GM23338 (cell line): ENCODE measurements around the gene CARMIL1. TPM values are rescaled to one million over a fixed set of nuclear protein-coding genes. Genes with fewer than 3 reads are reported as not detected.
A peak's percentile ranks its signal among the peaks of the same experiment; 100 is the strongest.

Experiments
- ATAC-seq: fragments of 200-7000 bp; cut with Tn5 transposase; 3 replicates; pipeline ENCODE4 v1.9.1; 2020
- DNase-seq: peaks from one replicate; pipeline ENCODE4 v3.0.0-alpha.2; 2015; ENCODE audit warnings: low spot score
- H2AFZ ChIP-seq: fragments of 200-600 bp; sonication (generic); 2 replicates; pipeline ENCODE4 v1.8.0; 2016; ENCODE audit warnings: antibody characterized with exemption, mild to moderate bottlenecking, moderate library complexity
- H3F3A ChIP-seq: fragments of 200-600 bp; sonication (generic); replicated peaks from 2 replicates; pipeline ENCODE4 v1.8.0; 2017; ENCODE audit warnings: antibody characterized with exemption, mixed run types, low read depth
- H3K27ac ChIP-seq: fragments of 200-600 bp; sonication (generic); 2 replicates; pipeline ENCODE4 v1.6.1; 2016; ENCODE audit warnings: low read depth
- H3K27me3 ChIP-seq: fragments of 200-600 bp; sonication (generic); 2 replicates; pipeline ENCODE4 v1.8.0; 2016; ENCODE audit warnings: mild to moderate bottlenecking, mixed run types, moderate library complexity; ENCODE audit not compliant: insufficient read depth
- H3K36me3 ChIP-seq: fragments of 200-600 bp; sonication (generic); 2 replicates; pipeline ENCODE4 v1.8.0; 2016; ENCODE audit warnings: mild to moderate bottlenecking; ENCODE audit not compliant: insufficient read depth
- H3K4me1 ChIP-seq: fragments of 200-600 bp; sonication (generic); 2 replicates; pipeline ENCODE4 v1.8.0; 2016; ENCODE audit warnings: mild to moderate bottlenecking, moderate library complexity; ENCODE audit not compliant: insufficient read depth
- H3K4me2 ChIP-seq: fragments of 200-600 bp; sonication (generic); 2 replicates; pipeline ENCODE4 v1.7.1; 2017; ENCODE audit warnings: mixed run types
- H3K4me3 ChIP-seq: fragments of 200-600 bp; sonication (generic); 2 replicates; pipeline ENCODE4 v1.6.1; 2016; ENCODE audit warnings: mixed run types
- H3K79me2 ChIP-seq: fragments of 200-600 bp; sonication (generic); replicated peaks from 2 replicates; pipeline ENCODE4 v1.8.0; 2017; ENCODE audit warnings: mild to moderate bottlenecking; ENCODE audit not compliant: insufficient read depth
- H3K9me2 ChIP-seq: fragments of 200-600 bp; sonication (generic); 2 replicates; pipeline ENCODE4 v1.8.0; 2017; ENCODE audit not compliant: insufficient read depth
- H4K20me1 ChIP-seq: fragments of 200-600 bp; sonication (generic); replicated peaks from 2 replicates; pipeline ENCODE4 v1.8.0; 2017; ENCODE audit warnings: mild to moderate bottlenecking; ENCODE audit not compliant: insufficient read depth
- H3K27ac Mint-ChIP-seq: 2 replicates; pipeline ENCODE4 v1.8.0; 2020; ENCODE audit warnings: inconsistent platforms, mild to moderate bottlenecking, moderate library complexity, mixed read lengths
- H3K27me3 Mint-ChIP-seq: 3 replicates; pipeline ENCODE4 v1.8.0; 2022; ENCODE audit warnings: low read depth, mild to moderate bottlenecking, moderate library complexity, mixed read lengths, inconsistent platforms; ENCODE audit not compliant: insufficient read depth, poor library complexity
- H3K36me3 Mint-ChIP-seq: 3 replicates; pipeline ENCODE4 v1.8.0; 2021; ENCODE audit warnings: low read depth, mild to moderate bottlenecking, inconsistent platforms, moderate library complexity, mixed read lengths
- H3K4me1 Mint-ChIP-seq: 3 replicates; pipeline ENCODE4 v1.8.0; 2020; ENCODE audit warnings: mild to moderate bottlenecking, inconsistent platforms, mixed read lengths
- H3K4me3 Mint-ChIP-seq: 3 replicates; pipeline ENCODE4 v1.8.0; 2021; ENCODE audit warnings: moderate library complexity, mild to moderate bottlenecking, inconsistent platforms, mixed read lengths
- H3K9me3 Mint-ChIP-seq: 3 replicates; pipeline ENCODE4 v1.8.0; 2020; ENCODE audit warnings: moderate library complexity, mild to moderate bottlenecking, inconsistent platforms, mixed read lengths
- EZH2 ChIP-seq: fragments of 200-600 bp; sonication (generic); IDR thresholded peaks from one replicate; pipeline ENCODE4 v1.8.0; 2017; ENCODE audit warnings: antibody characterized with exemption, mild to moderate bottlenecking, low read depth; ENCODE audit not compliant: unreplicated experiment
- EZH2phosphoT487 ChIP-seq: fragments of 200-600 bp; sonication (generic); IDR thresholded peaks from one replicate; pipeline ENCODE4 v1.8.1; 2018; ENCODE audit warnings: antibody characterized with exemption; ENCODE audit not compliant: unreplicated experiment
- JUNB ChIP-seq: IDR thresholded peaks from one replicate; pipeline ENCODE4 v1.6.1; 2016; ENCODE audit warnings: antibody characterized with exemption; ENCODE audit not compliant: unreplicated experiment
- NANOG ChIP-seq: IDR thresholded peaks from 2 replicates; pipeline ENCODE4 v1.6.1; 2016; ENCODE audit warnings: antibody characterized with exemption, borderline replicate concordance
- POLR2AphosphoS5 ChIP-seq: IDR thresholded peaks from 2 replicates; pipeline ENCODE4 v1.6.1; 2016; ENCODE audit warnings: antibody characterized with exemption, low read depth
- polyA plus RNA-seq: library from polyadenylated mRNA; unstranded; fragments of >200 nt; fragmentation: Nextera tagmentation; extraction: Ambion mirVana; gene quantifications from 2 replicates; pipeline ENCODE4 v1.2.1, GENCODE V29; 2016
- total RNA-seq: library from RNA; depleted of rRNA; stranded (reverse); fragments of >200 nt; shearing (Covaris generic); gene quantifications from 2 replicates; pipeline ENCODE4 v1.2.3, GENCODE V29; 2014
- TF ChIP-seq, protein P1 (sequence below): fragments of 250-450 bp; sonication (Bioruptor Pico); IDR thresholded peaks from 2 replicates; pipeline ENCODE4 v1.5.0; 2020; ENCODE audit warnings: mild to moderate bottlenecking, moderate library complexity
- TF ChIP-seq, protein P2 (sequence below), 2 experiments: fragments of 200-600 bp in 1 of 2; sonication (generic) in 1 of 2; conservative IDR thresholded peaks; 2 replicates each; pipeline versions ENCODE4 v1.5.1 to v1.6.1; 2016 to 2017; ENCODE audit warnings: antibody characterized with exemption in 2 of 2, low read depth in 2 of 2, mild to moderate bottlenecking in 2 of 2, moderate library complexity in 1 of 2
- TF ChIP-seq, protein P3 (sequence below): IDR thresholded peaks from one replicate; pipeline ENCODE4 v1.6.1; 2018; ENCODE audit warnings: antibody characterized with exemption; ENCODE audit not compliant: unreplicated experiment

The CARMIL1 gene
- total and polyA plus RNA-seq, 2 experiments from 2014 or later: 43.2 to 66.9 TPM

DNA sequence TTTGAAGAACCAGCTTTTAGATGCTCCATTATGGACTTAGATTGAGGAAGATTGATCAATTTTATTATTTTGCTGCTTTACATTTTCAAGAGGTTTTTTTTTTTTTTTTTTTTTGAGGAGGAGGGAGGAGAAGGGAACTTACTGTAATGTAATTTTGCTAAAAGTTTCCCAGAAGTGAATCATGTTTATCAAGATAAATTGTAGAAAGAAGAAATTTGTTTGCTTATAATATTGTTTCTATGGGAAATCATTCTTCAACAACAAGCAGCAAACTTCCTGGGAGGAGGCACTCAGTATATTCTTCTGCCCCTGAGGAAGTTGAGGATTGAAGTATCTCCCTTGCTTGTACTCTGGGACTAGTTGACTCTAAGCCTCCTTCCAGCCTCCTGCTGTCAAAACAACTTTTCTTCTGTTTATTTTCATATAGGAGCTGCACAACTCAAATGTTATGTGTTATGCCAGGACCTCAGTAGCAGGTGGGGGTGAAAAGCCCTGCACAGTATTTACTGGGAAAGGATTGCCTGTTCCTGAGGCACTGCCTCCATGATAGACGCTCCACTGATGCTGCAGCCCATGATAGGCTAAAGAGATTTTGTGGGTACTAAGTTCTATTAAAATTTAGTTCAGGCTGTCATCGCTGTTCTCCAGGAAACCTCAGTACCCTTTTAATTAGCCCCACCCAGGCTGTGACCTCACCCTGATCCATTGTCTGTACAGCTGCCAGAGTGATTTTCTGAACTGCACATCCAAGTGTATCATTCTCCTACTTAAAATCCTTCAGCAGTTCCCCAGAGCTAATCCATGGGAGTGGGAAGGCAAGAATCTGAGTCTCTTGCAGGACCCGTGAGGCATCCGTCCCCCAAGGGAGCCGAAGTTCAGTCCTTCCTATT lies 51.9 kb downstream of the CARMIL1 start:
- peaks cover 12% of the 10 kb centered on the region; the same call in 1 of the 2 replicates for H4K20me1 ChIP-seq
- DNase-seq: no peak
- TF ChIP-seq, protein P1, sequence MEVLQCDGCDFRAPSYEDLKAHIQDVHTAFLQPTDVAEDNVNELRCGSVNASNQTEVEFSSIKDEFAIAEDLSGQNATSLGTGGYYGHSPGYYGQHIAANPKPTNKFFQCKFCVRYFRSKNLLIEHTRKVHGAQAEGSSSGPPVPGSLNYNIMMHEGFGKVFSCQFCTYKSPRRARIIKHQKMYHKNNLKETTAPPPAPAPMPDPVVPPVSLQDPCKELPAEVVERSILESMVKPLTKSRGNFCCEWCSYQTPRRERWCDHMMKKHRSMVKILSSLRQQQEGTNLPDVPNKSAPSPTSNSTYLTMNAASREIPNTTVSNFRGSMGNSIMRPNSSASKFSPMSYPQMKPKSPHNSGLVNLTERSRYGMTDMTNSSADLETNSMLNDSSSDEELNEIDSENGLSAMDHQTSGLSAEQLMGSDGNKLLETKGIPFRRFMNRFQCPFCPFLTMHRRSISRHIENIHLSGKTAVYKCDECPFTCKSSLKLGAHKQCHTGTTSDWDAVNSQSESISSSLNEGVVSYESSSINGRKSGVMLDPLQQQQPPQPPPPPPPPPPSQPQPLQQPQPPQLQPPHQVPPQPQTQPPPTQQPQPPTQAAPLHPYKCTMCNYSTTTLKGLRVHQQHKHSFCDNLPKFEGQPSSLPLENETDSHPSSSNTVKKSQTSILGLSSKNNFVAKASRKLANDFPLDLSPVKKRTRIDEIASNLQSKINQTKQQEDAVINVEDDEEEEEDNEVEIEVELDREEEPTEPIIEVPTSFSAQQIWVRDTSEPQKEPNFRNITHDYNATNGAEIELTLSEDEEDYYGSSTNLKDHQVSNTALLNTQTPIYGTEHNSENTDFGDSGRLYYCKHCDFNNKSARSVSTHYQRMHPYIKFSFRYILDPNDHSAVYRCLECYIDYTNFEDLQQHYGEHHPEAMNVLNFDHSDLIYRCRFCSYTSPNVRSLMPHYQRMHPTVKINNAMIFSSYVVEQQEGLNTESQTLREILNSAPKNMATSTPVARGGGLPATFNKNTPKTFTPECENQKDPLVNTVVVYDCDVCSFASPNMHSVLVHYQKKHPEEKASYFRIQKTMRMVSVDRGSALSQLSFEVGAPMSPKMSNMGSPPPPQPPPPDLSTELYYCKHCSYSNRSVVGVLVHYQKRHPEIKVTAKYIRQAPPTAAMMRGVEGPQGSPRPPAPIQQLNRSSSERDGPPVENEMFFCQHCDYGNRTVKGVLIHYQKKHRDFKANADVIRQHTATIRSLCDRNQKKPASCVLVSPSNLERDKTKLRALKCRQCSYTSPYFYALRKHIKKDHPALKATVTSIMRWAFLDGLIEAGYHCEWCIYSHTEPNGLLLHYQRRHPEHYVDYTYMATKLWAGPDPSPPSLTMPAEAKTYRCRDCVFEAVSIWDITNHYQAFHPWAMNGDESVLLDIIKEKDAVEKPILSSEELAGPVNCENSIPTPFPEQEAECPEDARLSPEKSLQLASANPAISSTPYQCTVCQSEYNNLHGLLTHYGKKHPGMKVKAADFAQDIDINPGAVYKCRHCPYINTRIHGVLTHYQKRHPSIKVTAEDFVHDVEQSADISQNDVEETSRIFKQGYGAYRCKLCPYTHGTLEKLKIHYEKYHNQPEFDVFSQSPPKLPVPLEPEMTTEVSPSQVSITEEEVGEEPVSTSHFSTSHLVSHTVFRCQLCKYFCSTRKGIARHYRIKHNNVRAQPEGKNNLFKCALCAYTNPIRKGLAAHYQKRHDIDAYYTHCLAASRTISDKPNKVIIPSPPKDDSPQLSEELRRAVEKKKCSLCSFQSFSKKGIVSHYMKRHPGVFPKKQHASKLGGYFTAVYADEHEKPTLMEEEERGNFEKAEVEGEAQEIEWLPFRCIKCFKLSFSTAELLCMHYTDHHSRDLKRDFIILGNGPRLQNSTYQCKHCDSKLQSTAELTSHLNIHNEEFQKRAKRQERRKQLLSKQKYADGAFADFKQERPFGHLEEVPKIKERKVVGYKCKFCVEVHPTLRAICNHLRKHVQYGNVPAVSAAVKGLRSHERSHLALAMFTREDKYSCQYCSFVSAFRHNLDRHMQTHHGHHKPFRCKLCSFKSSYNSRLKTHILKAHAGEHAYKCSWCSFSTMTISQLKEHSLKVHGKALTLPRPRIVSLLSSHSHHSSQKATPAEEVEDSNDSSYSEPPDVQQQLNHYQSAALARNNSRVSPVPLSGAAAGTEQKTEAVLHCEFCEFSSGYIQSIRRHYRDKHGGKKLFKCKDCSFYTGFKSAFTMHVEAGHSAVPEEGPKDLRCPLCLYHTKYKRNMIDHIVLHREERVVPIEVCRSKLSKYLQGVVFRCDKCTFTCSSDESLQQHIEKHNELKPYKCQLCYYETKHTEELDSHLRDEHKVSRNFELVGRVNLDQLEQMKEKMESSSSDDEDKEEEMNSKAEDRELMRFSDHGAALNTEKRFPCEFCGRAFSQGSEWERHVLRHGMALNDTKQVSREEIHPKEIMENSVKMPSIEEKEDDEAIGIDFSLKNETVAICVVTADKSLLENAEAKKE: no peak
- TF ChIP-seq EZH2 (no peak), NANOG (no peak), POLR2AphosphoS5 (no peak), JUNB (no peak), EZH2phosphoT487 (no peak)
- TF ChIP-seq, protein P2, sequence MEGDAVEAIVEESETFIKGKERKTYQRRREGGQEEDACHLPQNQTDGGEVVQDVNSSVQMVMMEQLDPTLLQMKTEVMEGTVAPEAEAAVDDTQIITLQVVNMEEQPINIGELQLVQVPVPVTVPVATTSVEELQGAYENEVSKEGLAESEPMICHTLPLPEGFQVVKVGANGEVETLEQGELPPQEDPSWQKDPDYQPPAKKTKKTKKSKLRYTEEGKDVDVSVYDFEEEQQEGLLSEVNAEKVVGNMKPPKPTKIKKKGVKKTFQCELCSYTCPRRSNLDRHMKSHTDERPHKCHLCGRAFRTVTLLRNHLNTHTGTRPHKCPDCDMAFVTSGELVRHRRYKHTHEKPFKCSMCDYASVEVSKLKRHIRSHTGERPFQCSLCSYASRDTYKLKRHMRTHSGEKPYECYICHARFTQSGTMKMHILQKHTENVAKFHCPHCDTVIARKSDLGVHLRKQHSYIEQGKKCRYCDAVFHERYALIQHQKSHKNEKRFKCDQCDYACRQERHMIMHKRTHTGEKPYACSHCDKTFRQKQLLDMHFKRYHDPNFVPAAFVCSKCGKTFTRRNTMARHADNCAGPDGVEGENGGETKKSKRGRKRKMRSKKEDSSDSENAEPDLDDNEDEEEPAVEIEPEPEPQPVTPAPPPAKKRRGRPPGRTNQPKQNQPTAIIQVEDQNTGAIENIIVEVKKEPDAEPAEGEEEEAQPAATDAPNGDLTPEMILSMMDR (conservative IDR thresholded peaks at IDR 0.05; ENCODE audit: low read depth in 2 of 2): no peak
- TF ChIP-seq, protein P3, sequence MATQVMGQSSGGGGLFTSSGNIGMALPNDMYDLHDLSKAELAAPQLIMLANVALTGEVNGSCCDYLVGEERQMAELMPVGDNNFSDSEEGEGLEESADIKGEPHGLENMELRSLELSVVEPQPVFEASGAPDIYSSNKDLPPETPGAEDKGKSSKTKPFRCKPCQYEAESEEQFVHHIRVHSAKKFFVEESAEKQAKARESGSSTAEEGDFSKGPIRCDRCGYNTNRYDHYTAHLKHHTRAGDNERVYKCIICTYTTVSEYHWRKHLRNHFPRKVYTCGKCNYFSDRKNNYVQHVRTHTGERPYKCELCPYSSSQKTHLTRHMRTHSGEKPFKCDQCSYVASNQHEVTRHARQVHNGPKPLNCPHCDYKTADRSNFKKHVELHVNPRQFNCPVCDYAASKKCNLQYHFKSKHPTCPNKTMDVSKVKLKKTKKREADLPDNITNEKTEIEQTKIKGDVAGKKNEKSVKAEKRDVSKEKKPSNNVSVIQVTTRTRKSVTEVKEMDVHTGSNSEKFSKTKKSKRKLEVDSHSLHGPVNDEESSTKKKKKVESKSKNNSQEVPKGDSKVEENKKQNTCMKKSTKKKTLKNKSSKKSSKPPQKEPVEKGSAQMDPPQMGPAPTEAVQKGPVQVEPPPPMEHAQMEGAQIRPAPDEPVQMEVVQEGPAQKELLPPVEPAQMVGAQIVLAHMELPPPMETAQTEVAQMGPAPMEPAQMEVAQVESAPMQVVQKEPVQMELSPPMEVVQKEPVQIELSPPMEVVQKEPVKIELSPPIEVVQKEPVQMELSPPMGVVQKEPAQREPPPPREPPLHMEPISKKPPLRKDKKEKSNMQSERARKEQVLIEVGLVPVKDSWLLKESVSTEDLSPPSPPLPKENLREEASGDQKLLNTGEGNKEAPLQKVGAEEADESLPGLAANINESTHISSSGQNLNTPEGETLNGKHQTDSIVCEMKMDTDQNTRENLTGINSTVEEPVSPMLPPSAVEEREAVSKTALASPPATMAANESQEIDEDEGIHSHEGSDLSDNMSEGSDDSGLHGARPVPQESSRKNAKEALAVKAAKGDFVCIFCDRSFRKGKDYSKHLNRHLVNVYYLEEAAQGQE: no peak
- peaks cover 91% of the 10 kb centered on the region for H3K4me1 ChIP-seq
- Mint-ChIP-seq H3K4me1 (peaks cover 49% of the 10 kb centered on the region), H3K27ac (peak overlapping the region; percentile 25; the same call in 1 of the 2 replicates), H3K4me3 (no peak overlapping the region), H3K27me3 (peaks cover 2% of the 10 kb centered on the region), H3K9me3 (no peaks in the 10 kb centered on the region), H3K36me3 (no peaks in the 10 kb centered on the region)
- peak overlapping the region; percentile 70 for H3K4me2 ChIP-seq
- no peak overlapping the region; the same call in 1 of the 2 replicates for H3K4me3 ChIP-seq
- H3K27me3 ChIP-seq: no peaks in the 10 kb centered on the region
- peak overlapping the region; percentile 32; the same call in 1 of the 2 replicates for H3K27ac ChIP-seq
- H2AFZ ChIP-seq: no peak overlapping the region
- peaks cover 98% of the 10 kb centered on the region for H3K79me2 ChIP-seq
- no peaks in the 10 kb centered on the region for H3K36me3 ChIP-seq
- H3K9me2 ChIP-seq: no peaks in the 10 kb centered on the region
- H3F3A ChIP-seq: no peaks in the 10 kb centered on the region
- ATAC-seq: no peak; the same call in 2 of the 3 replicates
